IMR-90 (cell line): ENCODE measurements around the gene ADGRB3. TPM values are rescaled to one million over a fixed set of nuclear protein-coding genes. Genes with fewer than 3 reads are reported as not detected.

Experiments used
- ATAC-seq: fragments of 200-7000 bp; cut with Tn5 transposase; 2 replicates; pipeline ENCODE4 v1.9.1; 2020; ENCODE audit warnings: low read depth, mild to moderate bottlenecking, moderate library complexity
- BruUV-seq: library from RNA; stranded (reverse); fragments of 400-500 nt; replicated peaks from 2 replicates; lab custom pipeline; 2021; lab: Mats Ljungman, UMichigan
- CTCF ChIA-PET: fragments of 300-600 bp; formaldehyde crosslinking; extraction: SDS; loops from one replicate; lab custom pipeline; 2021; ENCODE audit warnings: antibody characterized with exemption; lab: Yijun Ruan, JAX
- POLR2A ChIA-PET: fragments of 300-600 bp; sonication (Branson Sonifier 250); formaldehyde crosslinking; loops from one replicate; lab custom pipeline; 2022; ENCODE audit warnings: antibody characterized with exemption; ENCODE audit not compliant: unreplicated experiment; lab: Charles Lee
- DNase-seq: peaks from one replicate; pipeline ENCODE4 v3.0.0; 2013
- H2AFZ ChIP-seq: replicated peaks from 2 replicates; pipeline ENCODE3; 2013; ENCODE audit warnings: low read length, mild to moderate bottlenecking; ENCODE audit not compliant: poor library complexity
- H2AK5ac ChIP-seq: 2 replicates; pipeline ENCODE4 v1.6.1; 2013; ENCODE audit warnings: low read depth, low read length, inconsistent platforms
- H2AK9ac ChIP-seq: replicated peaks from 2 replicates; pipeline ENCODE3; 2013; ENCODE audit warnings: mild to moderate bottlenecking, low read depth, low read length, moderate library complexity; ENCODE audit not compliant: poor library complexity
- H2BK120ac ChIP-seq: 2 replicates; pipeline ENCODE4 v1.6.1; 2013; ENCODE audit warnings: low read depth, low read length, inconsistent platforms
- H2BK15ac ChIP-seq: 3 replicates; pipeline ENCODE4 v1.6.1; 2013; ENCODE audit warnings: low read depth, low read length, inconsistent platforms
- H2BK20ac ChIP-seq: 2 replicates; pipeline ENCODE4 v1.6.1; 2013; ENCODE audit warnings: low read depth, mild to moderate bottlenecking, inconsistent platforms, low read length, moderate library complexity
- H2BK5ac ChIP-seq: 2 replicates; pipeline ENCODE4 v1.6.1; 2013; ENCODE audit warnings: mild to moderate bottlenecking, low read depth, low read length, inconsistent platforms; ENCODE audit not compliant: poor library complexity, severe bottlenecking
- H3K14ac ChIP-seq: replicated peaks from 2 replicates; pipeline ENCODE4 v1.6.1; 2013; ENCODE audit warnings: low read depth, low read length, inconsistent platforms
- H3K18ac ChIP-seq: 2 replicates; pipeline ENCODE4 v1.6.1; 2013; ENCODE audit warnings: low read depth, low read length, control low read depth
- H3K23ac ChIP-seq: 2 replicates; pipeline ENCODE4 v1.6.1; 2013; ENCODE audit warnings: low read depth, low read length, inconsistent platforms
- H3K27ac ChIP-seq: 2 replicates; pipeline ENCODE4 v1.5.1; 2013; ENCODE audit warnings: mild to moderate bottlenecking, control low read depth, low read length; ENCODE audit not compliant: insufficient read depth
- H3K27me3 ChIP-seq: 2 replicates; pipeline ENCODE4 v1.6.1; 2013; ENCODE audit warnings: low read length; ENCODE audit not compliant: control insufficient read depth, insufficient read depth
- H3K36me3 ChIP-seq: 2 replicates; pipeline ENCODE4 v1.6.1; 2013; ENCODE audit warnings: low read length, mixed read lengths; ENCODE audit not compliant: control insufficient read depth, insufficient read depth
- H3K4ac ChIP-seq: 2 replicates; pipeline ENCODE4 v1.6.1; 2013; ENCODE audit warnings: low read depth, low read length, inconsistent platforms
- H3K4me1 ChIP-seq: 2 replicates; pipeline ENCODE4 v1.6.1; 2013; ENCODE audit warnings: low read length, mixed read lengths; ENCODE audit not compliant: control insufficient read depth, insufficient read depth
- H3K4me2 ChIP-seq: 2 replicates; pipeline ENCODE4 v1.6.1; 2013; ENCODE audit warnings: low read depth, mild to moderate bottlenecking, control low read depth, low read length, moderate library complexity
- H3K4me3 ChIP-seq: 2 replicates; pipeline ENCODE4 v1.5.1; 2013; ENCODE audit warnings: low read depth, mild to moderate bottlenecking, control low read depth, low read length, moderate library complexity; ENCODE audit not compliant: insufficient read depth
- H3K56ac ChIP-seq: 2 replicates; pipeline ENCODE4 v1.6.1; 2013; ENCODE audit warnings: low read length, inconsistent platforms; ENCODE audit not compliant: insufficient read depth; ENCODE audit errors: extremely low read depth
- H3K79me1 ChIP-seq, 2 experiments: 2 replicates each; pipeline ENCODE4 v1.6.1; 2013; ENCODE audit warnings: low read length in 2 of 2, inconsistent platforms in 1 of 2, low read depth in 1 of 2
- H3K9ac ChIP-seq: 2 replicates; pipeline ENCODE4 v1.6.1; 2013; ENCODE audit warnings: low read depth, low read length, control low read depth
- H3K9me1 ChIP-seq: 2 replicates; pipeline ENCODE4 v1.6.1; 2013; ENCODE audit warnings: low read length, inconsistent platforms; ENCODE audit not compliant: insufficient read depth
- H3K9me3 ChIP-seq: 2 replicates; pipeline ENCODE4 v1.6.1; 2013; ENCODE audit warnings: low read length; ENCODE audit not compliant: control insufficient read depth, insufficient read depth
- H4K20me1 ChIP-seq: 2 replicates; pipeline ENCODE4 v1.6.1; 2013; ENCODE audit warnings: low read length, inconsistent platforms; ENCODE audit not compliant: insufficient read depth
- H4K5ac ChIP-seq: 2 replicates; pipeline ENCODE4 v1.6.1; 2013; ENCODE audit warnings: mild to moderate bottlenecking, low read depth, low read length, control low read depth
- H4K8ac ChIP-seq, 2 experiments: 2 replicates each; pipeline ENCODE4 v1.6.1; 2013; ENCODE audit warnings: low read depth in 2 of 2, low read length in 2 of 2, control low read depth in 1 of 2, inconsistent platforms in 1 of 2
- H4K91ac ChIP-seq: 2 replicates; pipeline ENCODE4 v1.6.1; 2013; ENCODE audit warnings: low read depth, low read length, inconsistent platforms; ENCODE audit not compliant: insufficient read depth
- BHLHE40 ChIP-seq: fragments of 150-350 bp; IDR thresholded peaks from 2 replicates; pipeline ENCODE4 v1.6.1; 2016; ENCODE audit warnings: mild to moderate bottlenecking, low read depth, low read length
- FOS ChIP-seq: fragments of 150-350 bp; IDR thresholded peaks from 2 replicates; pipeline ENCODE4 v1.6.1; 2016; ENCODE audit warnings: low read depth, low read length
- MAFK ChIP-seq: IDR thresholded peaks from 2 replicates; pipeline ENCODE4 v1.6.1; 2012; ENCODE audit warnings: low read depth, low read length, improper control_type of control experiment
- POLR2A ChIP-seq: IDR thresholded peaks from 2 replicates; pipeline ENCODE4 v1.6.1; 2012; ENCODE audit warnings: mild to moderate bottlenecking, low read depth, low read length
- RAD21 ChIP-seq: IDR thresholded peaks from 2 replicates; pipeline ENCODE4 v1.6.1; 2012; ENCODE audit warnings: low read length, improper control_type of control experiment
- RFX5 ChIP-seq: IDR thresholded peaks from 2 replicates; pipeline ENCODE4 v1.8.0; 2012; ENCODE audit warnings: low read depth, mild to moderate bottlenecking, low read length, moderate library complexity
- SMC3 ChIP-seq: fragments of 150-350 bp; IDR thresholded peaks from 2 replicates; pipeline ENCODE4 v1.6.1; 2016; ENCODE audit warnings: low read depth, mild to moderate bottlenecking, antibody characterized with exemption, low read length, moderate library complexity
- WGBS, 2 experiments: methylation state at CpG; one replicate each; pipeline versions ENCODE4 v1.1.5 to v1.1.7; 2013; ENCODE audit warnings: missing lambda C conversion rate in 2 of 2; ENCODE audit not compliant: insufficient read length in 1 of 2; ENCODE audit errors: extremely low coverage in 2 of 2; 5-methylcytosine and 5-hydroxymethylcytosine counted together
- dilution Hi-C: fragments of 300-500 bp; cut with HindIII; formaldehyde crosslinking; loops from one replicate; pipeline ENCODE4 v1.14.3; 2018; ENCODE audit warnings: low sequenced_read_pairs; ENCODE audit not compliant: unreplicated experiment
- in situ Hi-C: fragments of 300-500 bp; cut with MboI; formaldehyde crosslinking; loops from 3 replicates; pipeline ENCODE4 v1.14.3; 2019; ENCODE audit warnings: low sequenced_read_pairs, inconsistent platforms, mixed read lengths
- intact Hi-C: fragments of 100-400 bp; cut with micrococcal nuclease; formaldehyde crosslinking; loops from 2 replicates; pipeline ENCODE4 v1.10.0; 2022
- polyA plus RNA-seq, 3 experiments: library from polyadenylated mRNA; depleted of rRNA; stranded (reverse); fragments of >200 nt; gene quantifications; 2 replicates each; pipeline ENCODE4 v1.2.3, GENCODE V29; 2012; ENCODE audit warnings: low replicate concordance in 1 of 3
- total RNA-seq: library from RNA; depleted of rRNA; stranded (reverse); fragments of >200 nt; gene quantifications from 2 replicates; pipeline ENCODE4 v1.2.3, GENCODE V29; 2012

The ADGRB3 gene
- total and polyA plus RNA-seq, 2 of the 4 experiments (the other 2 are of a cell fraction) = not detected

DNA sequence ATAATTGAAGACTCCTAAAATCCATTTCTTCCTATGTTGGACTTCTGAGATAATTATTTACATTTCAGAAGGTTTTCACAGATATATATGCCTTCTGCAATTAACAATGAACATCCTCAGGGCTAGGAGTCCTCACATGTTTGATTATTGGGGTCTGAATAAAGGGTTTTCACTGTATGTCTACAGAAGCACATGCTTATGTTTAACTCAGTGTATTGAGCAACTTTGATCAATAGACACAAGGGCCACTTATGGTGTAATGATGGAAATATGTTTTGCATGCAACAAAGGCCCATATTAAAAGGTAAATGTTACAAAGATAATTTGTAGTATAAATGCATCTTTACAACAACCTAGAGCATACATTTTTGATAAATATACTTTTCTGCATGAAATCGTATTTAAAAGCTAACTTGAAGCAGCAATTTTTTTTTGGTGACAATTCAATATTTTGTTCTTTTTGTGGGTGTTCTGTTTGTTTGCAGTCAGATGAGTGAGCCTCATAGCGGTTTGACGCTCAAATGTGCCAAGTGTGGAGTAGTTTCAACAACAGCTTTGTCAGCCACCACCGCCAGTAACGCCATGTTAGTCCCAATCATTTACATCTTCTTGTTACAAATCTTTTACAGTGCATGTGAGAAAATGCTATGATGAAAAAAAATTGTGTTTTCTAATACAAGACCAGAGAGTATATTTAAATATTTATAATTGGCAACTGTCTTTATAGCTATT is 703.5 kb downstream of the ADGRB3 start:
- no peak overlapping the region for H2AK9ac ChIP-seq
- H3K4me2 ChIP-seq = no peak overlapping the region
- no peaks in the 10 kb centered on the region for H3K4me1 ChIP-seq
- ChIA-PET POLR2A (no interaction called here), CTCF (no interaction called here)
- H4K91ac ChIP-seq = no peak overlapping the region
- no peak overlapping the region for H3K4me3 ChIP-seq
- no peak for ATAC-seq
- no TSS peak for BruUV-seq
- no peak overlapping the region for H3K9ac ChIP-seq
- no peak overlapping the region for H2AK5ac ChIP-seq
- no peaks in the 10 kb centered on the region for H3K79me1 ChIP-seq
- intact Hi-C loops = no loop called here
- H3K56ac ChIP-seq = no peak overlapping the region
- H3K36me3 ChIP-seq = no peaks in the 10 kb centered on the region
- no peak overlapping the region for H3K27ac ChIP-seq
- no peaks in the 10 kb centered on the region for H3K9me1 ChIP-seq
- no peak overlapping the region for H3K14ac ChIP-seq
- in situ Hi-C loops = no loop called here
- TF ChIP-seq BHLHE40 (no peak), MAFK (no peak), RFX5 (no peak), FOS (no peak), POLR2A (no peak), RAD21 (no peak), SMC3 (no peak)
- H2BK5ac ChIP-seq = no peak overlapping the region
- H2AFZ ChIP-seq = no peak overlapping the region
- H3K4ac ChIP-seq = no peak overlapping the region
- no peak overlapping the region for H2BK20ac ChIP-seq
- no peak overlapping the region for H4K5ac ChIP-seq
- dilution Hi-C loops = no loop called here
- no peaks in the 10 kb centered on the region for H4K20me1 ChIP-seq
- no CpG with 5 or more reads among the region's 5 CpGs for WGBS, 2 experiments
- H2BK15ac ChIP-seq = no peak overlapping the region
- H3K9me3 ChIP-seq = no peaks in the 10 kb centered on the region
- H4K8ac ChIP-seq = no peak overlapping the region
- H3K27me3 ChIP-seq = no peaks in the 10 kb centered on the region
- H2BK120ac ChIP-seq = no peak overlapping the region
- H3K23ac ChIP-seq = no peak overlapping the region
- H3K18ac ChIP-seq = no peak overlapping the region
- no peak for DNase-seq
